GM19395 (cell line): Measurements from ENCODE around the gene VARS1.

Source experiments
- ATAC-seq: cut with Tn5 transposase; IDR thresholded peaks from one replicate; pipeline ENCODE4 v1.9.1; 2021; ENCODE audit warnings: mild to moderate bottlenecking, moderate library complexity; ENCODE audit not compliant: unreplicated experiment

The VARS1 gene

DNA sequence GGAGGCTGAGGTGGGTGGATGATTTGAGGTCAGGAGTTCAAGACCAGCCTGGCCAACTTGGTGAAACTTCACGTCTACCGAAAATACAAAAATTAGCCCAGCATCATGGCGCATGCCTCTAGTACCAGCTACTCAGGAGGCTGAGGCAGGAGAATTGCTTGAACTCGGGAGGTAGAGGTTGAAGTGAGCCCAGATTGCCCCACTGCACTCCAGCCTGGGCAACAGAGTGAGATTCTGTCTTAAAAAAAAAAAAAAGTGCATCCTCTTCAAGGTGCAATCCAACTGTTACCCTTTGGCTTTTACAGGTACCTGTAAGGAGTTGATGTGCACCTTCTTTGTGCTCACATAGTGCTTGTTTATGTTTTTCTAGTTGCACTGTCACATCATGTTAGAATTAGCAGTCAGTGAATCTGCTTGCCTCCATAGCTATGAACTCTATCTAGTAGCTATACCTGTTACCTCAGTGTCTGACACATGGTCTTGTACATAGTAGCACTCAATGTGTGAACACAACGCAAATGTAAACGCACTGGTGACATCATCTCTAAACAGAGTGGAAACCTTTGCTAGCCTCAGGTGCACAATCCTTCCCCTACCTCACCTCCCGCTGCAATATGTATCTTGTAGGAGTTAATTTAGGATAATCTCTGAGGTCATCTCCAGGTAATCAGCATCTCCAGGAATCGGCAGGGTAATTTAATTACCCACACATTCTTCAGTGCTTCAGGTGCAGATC, 46.1 kb downstream of the VARS1 start:
- no peak for ATAC-seq
